Peyer's patch (tissue), 4 donors: ENCODE data around the gene COPZ1.

Source experiments
- POLR2A ChIP-seq, 2 donors: fragments of 450-650 bp; IDR thresholded peaks; one replicate each; pipeline ENCODE4 v1.5.1; 2017; ENCODE audit warnings: antibody characterized with exemption in 2 of 2, mild to moderate bottlenecking in 2 of 2, moderate library complexity in 2 of 2
- TF ChIP-seq, protein P1 (sequence below), 6 experiments: fragments of 450-650 bp in 4 of 6; fragments of 200-600 bp in 2 of 6; sonication (generic) in 1 of 6; IDR thresholded peaks; one replicate each; pipeline ENCODE4 v1.5.1; 2017 to 2019; ENCODE audit warnings: antibody characterized with exemption in 6 of 6, mild to moderate bottlenecking in 3 of 6, moderate library complexity in 1 of 6

DNA sequence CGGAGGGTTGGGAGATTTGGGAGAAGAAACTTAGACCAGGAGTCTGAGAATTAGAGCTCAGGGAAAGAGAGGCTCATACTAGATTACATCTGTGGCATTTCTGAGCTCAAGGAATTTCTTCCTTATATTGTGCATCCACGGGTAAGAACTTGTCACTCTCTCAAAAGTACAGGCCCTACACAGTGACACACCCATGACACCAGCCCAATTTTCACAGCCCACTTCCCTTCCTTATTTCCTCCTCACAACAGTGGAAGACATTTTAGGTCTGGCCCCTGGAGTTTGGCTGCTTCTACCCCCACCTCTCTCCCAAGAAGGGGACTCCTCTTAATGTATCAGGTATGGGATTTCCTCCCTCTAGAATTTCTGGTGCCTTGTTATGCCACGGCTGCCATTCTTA lies 68.8 kb downstream of the COPZ1 start:
- TF ChIP-seq, protein P1, sequence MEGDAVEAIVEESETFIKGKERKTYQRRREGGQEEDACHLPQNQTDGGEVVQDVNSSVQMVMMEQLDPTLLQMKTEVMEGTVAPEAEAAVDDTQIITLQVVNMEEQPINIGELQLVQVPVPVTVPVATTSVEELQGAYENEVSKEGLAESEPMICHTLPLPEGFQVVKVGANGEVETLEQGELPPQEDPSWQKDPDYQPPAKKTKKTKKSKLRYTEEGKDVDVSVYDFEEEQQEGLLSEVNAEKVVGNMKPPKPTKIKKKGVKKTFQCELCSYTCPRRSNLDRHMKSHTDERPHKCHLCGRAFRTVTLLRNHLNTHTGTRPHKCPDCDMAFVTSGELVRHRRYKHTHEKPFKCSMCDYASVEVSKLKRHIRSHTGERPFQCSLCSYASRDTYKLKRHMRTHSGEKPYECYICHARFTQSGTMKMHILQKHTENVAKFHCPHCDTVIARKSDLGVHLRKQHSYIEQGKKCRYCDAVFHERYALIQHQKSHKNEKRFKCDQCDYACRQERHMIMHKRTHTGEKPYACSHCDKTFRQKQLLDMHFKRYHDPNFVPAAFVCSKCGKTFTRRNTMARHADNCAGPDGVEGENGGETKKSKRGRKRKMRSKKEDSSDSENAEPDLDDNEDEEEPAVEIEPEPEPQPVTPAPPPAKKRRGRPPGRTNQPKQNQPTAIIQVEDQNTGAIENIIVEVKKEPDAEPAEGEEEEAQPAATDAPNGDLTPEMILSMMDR (IDR thresholded peaks at IDR 0.05): no peak
- TF ChIP-seq POLR2A (IDR thresholded peaks at IDR 0.05): no peak
